AML-193 (cell line): Measurements from ENCODE around the gene PAXIP1.
A peak's percentile ranks its signal among the peaks of the same experiment; 100 is the strongest.

Source experiments
- DNase-seq, 2 experiments: peaks; one replicate each; lab custom pipeline; 2025; lab: John Stamatoyannopoulos, UW

PAXIP1 gene

GRCh38 chr7:154996756-154997155, 6.2 kb downstream of the PAXIP1 start:
- no peak for DNase-seq

- DNase-seq, result no peak
These were observed 6.8 kb downstream of the PAXIP1 start for GRCh38 chr7:154996101-154996500.

GRCh38 chr7:154994996-154995395, 7.9 kb downstream of the PAXIP1 start:
- no peak for DNase-seq

- DNase-seq, result no peak
These were observed 11.9 kb downstream of the PAXIP1 start for GRCh38 chr7:154990964-154991540.

GRCh38 chr7:154987571-154987970, 15.4 kb downstream of the PAXIP1 start:
- DNase-seq, result no peak

- no peak for DNase-seq
These were observed 16.6 kb downstream of the PAXIP1 start for GRCh38 chr7:154986200-154986945.

DNA sequence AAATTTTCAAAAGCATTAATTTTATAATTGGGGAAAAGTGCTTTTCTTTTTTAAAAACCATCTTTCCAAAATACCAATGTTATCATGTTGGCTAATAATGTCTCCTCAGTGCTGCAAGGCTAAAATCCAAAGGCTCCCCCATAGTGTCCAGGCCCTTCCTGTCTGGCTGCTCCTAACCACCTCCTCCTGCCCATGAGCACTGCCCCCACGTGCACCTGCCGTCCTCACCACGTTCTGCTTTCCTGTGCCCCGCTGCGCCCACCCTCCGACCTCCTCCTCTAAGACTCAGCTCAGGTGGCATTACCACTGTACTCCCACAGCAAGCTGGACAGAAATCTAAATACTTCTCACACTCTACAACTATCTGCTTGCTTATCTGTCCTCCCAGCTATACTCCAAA, 17.7 kb downstream of the PAXIP1 start:
- DNase-seq, result no peak

GRCh38 chr7:154984601-154985188, 18.2 kb downstream of the PAXIP1 start:
- no peak for DNase-seq

GRCh38 chr7:154978017-154978416, 24.9 kb downstream of the PAXIP1 start:
- no peak for DNase-seq

GRCh38 chr7:154977250-154977649, 25.7 kb downstream of the PAXIP1 start:
- no peak for DNase-seq

- no peak for DNase-seq
These were observed 26.1 kb downstream of the PAXIP1 start for GRCh38 chr7:154976844-154977243.

DNA sequence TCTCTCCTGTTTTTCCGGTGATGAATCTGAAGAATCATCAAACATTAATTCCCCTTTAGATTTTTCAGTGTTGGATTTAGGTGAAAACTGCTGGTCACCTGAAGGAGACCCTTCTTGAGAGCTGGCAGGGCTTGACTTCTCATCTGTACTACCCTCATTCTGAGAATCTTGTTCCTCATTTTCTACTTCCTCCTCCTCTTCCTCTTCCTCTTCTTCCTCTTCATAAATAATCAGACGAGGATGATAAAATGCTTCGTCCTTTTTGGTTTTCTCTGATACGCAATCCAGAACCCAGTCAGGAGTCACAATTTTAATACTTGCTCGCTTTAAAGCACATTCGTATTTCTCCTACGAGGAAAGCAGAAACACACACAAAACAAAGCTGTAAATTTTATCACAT, 26.9 kb downstream of the PAXIP1 start:
- DNase-seq, result no peak

DNA sequence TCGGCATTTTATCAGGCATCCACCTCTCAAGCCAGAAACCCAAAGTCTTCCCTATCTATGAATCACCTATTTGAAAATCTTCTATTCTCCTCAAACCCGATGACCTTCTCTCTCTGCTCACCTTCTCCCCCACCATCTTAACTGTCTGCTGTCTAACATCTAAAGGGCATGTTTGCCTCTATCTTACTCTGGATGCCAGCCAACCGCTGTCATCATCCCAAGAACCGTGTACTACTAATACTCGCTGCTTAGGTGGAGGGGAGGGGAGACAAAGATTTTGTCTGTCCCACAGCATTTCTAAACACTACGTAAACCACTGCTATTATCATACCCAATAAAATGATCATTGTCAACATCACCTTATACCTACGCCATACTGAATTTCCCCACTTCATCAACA, 29.5 kb downstream of the PAXIP1 start:
- DNase-seq, result no peak

GRCh38 chr7:154968336-154969001, 34.5 kb downstream of the PAXIP1 start:
- no peak for DNase-seq

- DNase-seq, result no peak
These were observed 35.4 kb downstream of the PAXIP1 start for GRCh38 chr7:154967401-154967955.

GRCh38 chr7:154965014-154965413, 37.9 kb downstream of the PAXIP1 start:
- DNase-seq, result no peak

DNA sequence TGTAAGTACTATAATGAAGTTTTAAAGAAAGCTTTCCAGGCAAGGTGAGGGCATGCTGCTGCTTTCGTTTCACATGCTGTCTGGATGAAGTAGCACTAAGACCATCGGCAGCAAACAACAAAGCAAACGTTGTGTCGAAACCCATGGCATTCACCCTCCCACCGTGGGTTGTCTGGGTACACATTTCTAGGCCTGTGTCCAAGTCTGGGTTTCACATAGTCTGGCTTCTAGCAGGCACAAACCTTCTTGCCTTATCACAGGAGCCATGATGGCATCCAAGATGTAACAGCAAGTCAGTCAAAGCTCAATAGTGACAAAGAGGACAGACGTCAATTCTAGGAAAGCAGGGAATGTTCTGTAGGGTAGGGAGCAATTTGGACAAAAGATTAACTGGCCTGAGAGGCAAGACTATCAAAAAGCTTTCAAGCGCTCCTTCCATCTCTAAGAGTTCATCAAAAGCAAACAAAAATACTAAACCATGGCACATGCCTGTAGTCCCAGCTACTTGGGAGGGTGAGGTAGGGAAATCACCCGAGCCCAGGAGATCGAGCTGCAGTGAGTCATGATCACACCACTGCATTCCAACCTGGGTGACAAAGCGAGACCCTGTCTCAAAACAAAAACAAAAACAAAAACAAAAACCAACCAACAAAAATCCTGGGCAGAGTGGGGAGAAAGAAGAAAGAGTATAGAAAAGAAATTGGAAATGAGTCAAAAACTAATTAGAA, 42.7 kb downstream of the PAXIP1 start:
- no peak for DNase-seq

- no peak for DNase-seq
These were observed 46.5 kb downstream of the PAXIP1 start for GRCh38 chr7:154956427-154956826.

DNA sequence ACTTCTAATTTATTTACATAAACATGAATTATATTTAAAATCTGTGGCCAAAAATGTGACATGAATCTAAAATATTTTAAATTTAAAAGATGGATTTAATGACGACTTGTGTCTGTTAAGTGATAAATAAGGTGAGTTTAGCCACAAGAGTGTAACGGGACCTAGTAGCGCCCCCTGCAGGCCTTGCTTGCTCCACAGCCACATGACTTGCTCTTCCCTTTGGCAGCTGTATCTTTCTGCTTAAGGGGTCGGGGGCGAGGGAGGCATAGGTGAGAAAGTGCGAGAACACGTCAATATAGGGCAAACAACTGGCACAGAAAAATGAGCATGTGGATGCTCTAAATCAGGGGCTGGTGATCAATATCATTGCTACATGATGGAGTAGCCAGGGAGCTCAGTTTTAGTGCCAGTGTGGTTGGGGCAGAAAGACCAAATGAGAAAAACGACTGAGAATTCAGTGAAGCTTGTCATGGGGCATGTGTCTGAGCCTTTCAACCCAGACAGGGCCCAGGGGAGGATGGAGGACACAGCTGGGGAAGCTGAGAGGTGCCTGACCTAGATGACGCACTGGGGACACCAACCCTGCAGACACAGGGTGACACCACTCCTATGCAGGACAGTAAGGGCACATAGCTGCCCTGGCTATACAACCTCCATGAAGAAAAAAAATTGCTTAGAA, 49.8 kb downstream of the PAXIP1 start:
- DNase-seq, result peak; percentile 16 to 37

- DNase-seq, result no peak
These were observed 52.0 kb downstream of the PAXIP1 start for GRCh38 chr7:154950960-154951359.

DNA sequence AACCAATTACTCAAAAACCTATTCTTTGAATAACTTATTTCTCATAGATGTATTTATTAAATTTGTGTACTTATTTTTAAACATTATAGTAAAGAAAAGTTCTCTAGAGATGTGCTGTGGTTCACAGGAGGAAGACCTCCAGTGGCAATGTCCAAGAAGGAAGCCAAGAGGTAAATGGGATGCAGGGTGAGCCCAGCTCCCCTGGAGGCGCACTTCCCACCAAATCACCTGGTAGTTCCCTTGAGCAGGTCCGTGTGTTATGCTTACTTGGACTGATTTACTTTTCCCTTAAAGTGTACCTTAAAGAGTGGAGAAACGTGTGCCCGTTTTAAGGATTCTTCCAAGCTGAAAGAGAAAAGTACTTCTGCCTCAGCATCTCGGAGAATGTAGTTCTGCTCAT, 55.3 kb downstream of the PAXIP1 start:
- no peak for DNase-seq
